A549 (cell line): ENCODE data around the gene FBXL4.

Source experiments
- BHLHE40 ChIP-seq: IDR thresholded peaks from 2 replicates; pipeline ENCODE4 v1.6.1; 2012; ENCODE audit warnings: low read depth, low read length, inconsistent platforms
- CBX8 ChIP-seq: fragments of 200-600 bp; sonication (generic); IDR thresholded peaks from 2 replicates; pipeline ENCODE4 v1.6.1; 2016
- CHD2 ChIP-seq: fragments of 150-350 bp; IDR thresholded peaks from 2 replicates; pipeline ENCODE4 v1.6.1; 2014; ENCODE audit warnings: low read length; ENCODE audit not compliant: partially characterized antibody
- EP300 ChIP-seq, 2 experiments: fragments of >200 bp; sonication (Bioruptor Twin); formaldehyde crosslinking; IDR thresholded peaks; 2 replicates in 1 of 2; 3 replicates in 1 of 2; pipeline ENCODE4 v1.6.1; 2016 to 2017
- FOSL2 ChIP-seq, 2 experiments: fragments of 450-650 bp in 1 of 2; fragments of >200 bp in 1 of 2; sonication (Bioruptor Twin) in 1 of 2; formaldehyde crosslinking; IDR thresholded peaks; 2 replicates each; pipeline versions ENCODE4 v1.5.0 to v1.6.1; 2016 to 2020; ENCODE audit warnings: mild to moderate bottlenecking in 1 of 2, moderate library complexity in 1 of 2
- HDAC2 ChIP-seq: fragments of 200-600 bp; sonication (generic); IDR thresholded peaks from 2 replicates; pipeline ENCODE4 v1.6.1; 2016
- HOXB5 ChIP-seq: fragments of 250-450 bp; sonication (Bioruptor Pico); IDR thresholded peaks from 2 replicates; pipeline ENCODE4 v1.5.0; 2020; ENCODE audit warnings: mild to moderate bottlenecking, moderate library complexity
- JUNB ChIP-seq: fragments of >200 bp; sonication (Bioruptor Twin); formaldehyde crosslinking; IDR thresholded peaks from 2 replicates; pipeline ENCODE4 v1.6.1; 2016
- MYC ChIP-seq: IDR thresholded peaks from 2 replicates; pipeline ENCODE4 v1.6.1; 2012; ENCODE audit warnings: mild to moderate bottlenecking, inconsistent platforms, low read length, improper control_type of control experiment, borderline replicate concordance
- NFE2L2 ChIP-seq: fragments of 150-350 bp; conservative IDR thresholded peaks from 2 replicates; pipeline ENCODE4 v1.6.1; 2014; ENCODE audit warnings: low read length
- NR3C1 ChIP-seq: fragments of >200 bp; sonication (Bioruptor Twin); formaldehyde crosslinking; IDR thresholded peaks from 3 replicates; pipeline ENCODE4 v1.6.1; 2017
- POLR2A ChIP-seq: IDR thresholded peaks from 2 replicates; pipeline ENCODE4 v1.6.1; 2012; ENCODE audit warnings: mild to moderate bottlenecking, low read length
- TF ChIP-seq, protein P1 (sequence below): fragments of >200 bp; sonication (Bioruptor Twin); formaldehyde crosslinking; IDR thresholded peaks from 3 replicates; pipeline ENCODE4 v1.5.1; 2016
- TF ChIP-seq, protein P2 (sequence below): IDR thresholded peaks from 2 replicates; pipeline ENCODE4 v1.6.1; 2012

DNA sequence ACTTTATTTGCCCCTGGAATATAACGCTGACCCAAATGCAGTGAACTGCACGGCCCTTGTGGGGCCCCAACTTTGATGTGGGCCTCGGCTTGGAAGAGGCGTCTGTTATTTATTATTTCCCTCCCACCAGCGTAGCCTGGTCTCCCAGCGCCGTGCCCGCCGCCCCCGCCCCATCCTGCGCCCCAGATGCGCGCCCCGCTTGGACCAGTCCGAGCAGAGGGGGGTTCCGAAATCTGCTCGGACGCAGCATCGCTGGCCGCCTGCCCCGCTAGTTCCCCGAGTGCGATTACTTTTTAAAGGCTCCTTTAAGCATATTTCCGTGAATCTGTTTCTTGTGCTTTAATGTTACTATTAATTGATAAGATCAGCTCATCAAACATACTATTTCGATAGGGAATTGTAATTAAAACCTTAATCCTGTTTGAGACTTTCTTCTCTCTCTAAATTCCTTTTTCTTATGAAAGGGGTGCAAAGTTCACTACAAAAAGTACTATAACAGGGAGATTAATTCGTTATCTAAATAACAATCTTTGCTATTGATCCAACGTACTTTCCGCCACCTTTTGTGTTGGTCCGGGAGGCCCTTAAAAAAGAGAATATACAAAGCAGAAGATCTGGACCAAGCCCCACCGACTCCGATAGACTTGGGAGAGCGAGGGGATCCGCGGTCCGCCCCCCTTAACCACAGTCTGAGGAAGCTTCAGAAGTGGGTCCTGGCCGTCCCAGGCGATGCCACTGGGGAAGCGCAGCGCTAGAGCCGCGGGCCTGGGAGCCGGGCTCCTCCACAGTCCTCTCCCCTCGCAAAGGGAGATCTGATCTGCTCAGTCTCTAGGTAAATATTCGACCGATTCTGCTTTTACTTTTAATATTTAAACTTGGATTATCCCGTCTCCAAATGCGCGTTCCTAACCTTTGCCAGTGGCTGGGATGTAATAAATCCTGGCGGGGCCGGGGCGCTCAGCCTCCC is 103.2 kb downstream of the FBXL4 start:
- TF ChIP-seq, protein P1, sequence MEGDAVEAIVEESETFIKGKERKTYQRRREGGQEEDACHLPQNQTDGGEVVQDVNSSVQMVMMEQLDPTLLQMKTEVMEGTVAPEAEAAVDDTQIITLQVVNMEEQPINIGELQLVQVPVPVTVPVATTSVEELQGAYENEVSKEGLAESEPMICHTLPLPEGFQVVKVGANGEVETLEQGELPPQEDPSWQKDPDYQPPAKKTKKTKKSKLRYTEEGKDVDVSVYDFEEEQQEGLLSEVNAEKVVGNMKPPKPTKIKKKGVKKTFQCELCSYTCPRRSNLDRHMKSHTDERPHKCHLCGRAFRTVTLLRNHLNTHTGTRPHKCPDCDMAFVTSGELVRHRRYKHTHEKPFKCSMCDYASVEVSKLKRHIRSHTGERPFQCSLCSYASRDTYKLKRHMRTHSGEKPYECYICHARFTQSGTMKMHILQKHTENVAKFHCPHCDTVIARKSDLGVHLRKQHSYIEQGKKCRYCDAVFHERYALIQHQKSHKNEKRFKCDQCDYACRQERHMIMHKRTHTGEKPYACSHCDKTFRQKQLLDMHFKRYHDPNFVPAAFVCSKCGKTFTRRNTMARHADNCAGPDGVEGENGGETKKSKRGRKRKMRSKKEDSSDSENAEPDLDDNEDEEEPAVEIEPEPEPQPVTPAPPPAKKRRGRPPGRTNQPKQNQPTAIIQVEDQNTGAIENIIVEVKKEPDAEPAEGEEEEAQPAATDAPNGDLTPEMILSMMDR = no peak
- no peak for TF ChIP-seq NFE2L2
- TF ChIP-seq MYC = no peak
- TF ChIP-seq EP300 (IDR thresholded peaks at IDR 0.05) = no peak
- no peak for TF ChIP-seq NR3C1
- no peak for TF ChIP-seq HOXB5 (CRISPR knock-in tag)
- TF ChIP-seq CBX8 = no peak
- TF ChIP-seq POLR2A = no peak
- TF ChIP-seq CHD2 = no peak
- TF ChIP-seq JUNB = no peak
- no peak for TF ChIP-seq HDAC2
- no peak for TF ChIP-seq BHLHE40
- no peak for TF ChIP-seq FOSL2 (IDR thresholded peaks at IDR 0.05)
- TF ChIP-seq FOSL2 (CRISPR knock-in tag; IDR thresholded peaks at IDR 0.05) = no peak
- TF ChIP-seq, protein P2, sequence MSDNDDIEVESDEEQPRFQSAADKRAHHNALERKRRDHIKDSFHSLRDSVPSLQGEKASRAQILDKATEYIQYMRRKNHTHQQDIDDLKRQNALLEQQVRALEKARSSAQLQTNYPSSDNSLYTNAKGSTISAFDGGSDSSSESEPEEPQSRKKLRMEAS = no peak
